ENCODE data around the gene GSK3B. TPM values are rescaled to one million over a fixed set of nuclear protein-coding genes. Genes with fewer than 3 reads are reported as not detected.

The GSK3B gene
- total RNA-seq, 1 donor from 2014 or later = 60.8 TPM

DNA sequence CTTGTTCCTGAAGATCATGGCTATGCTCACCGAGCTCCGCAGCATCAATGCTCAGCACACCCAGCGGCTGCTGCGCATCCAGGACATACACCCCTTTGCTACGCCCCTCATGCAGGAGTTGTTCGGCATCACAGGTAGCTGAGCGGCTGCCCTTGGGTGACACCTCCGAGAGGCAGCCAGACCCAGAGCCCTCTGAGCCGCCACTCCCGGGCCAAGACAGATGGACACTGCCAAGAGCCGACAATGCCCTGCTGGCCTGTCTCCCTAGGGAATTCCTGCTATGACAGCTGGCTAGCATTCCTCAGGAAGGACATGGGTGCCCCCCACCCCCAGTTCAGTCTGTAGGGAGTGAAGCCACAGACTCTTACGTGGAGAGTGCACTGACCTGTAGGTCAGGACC is 277.2 kb downstream of the GSK3B start:
- FAIRE-seq = no peak
- no peaks in the 10 kb centered on the region for H3K27me3 ChIP-seq (ENCODE audit: control insufficient read depth, insufficient read depth, low read length)
- no peak overlapping the region for H3K4me3 ChIP-seq (ENCODE audit: low read depth, low read length)
- DNase-seq (ENCODE audit: low read depth) = no peak
- TF ChIP-seq CTCF (IDR thresholded peaks at IDR 0.05; ENCODE audit: insufficient read depth, low read length, severe bottlenecking) = no peak
- no peaks in the 10 kb centered on the region for H3K36me3 ChIP-seq (ENCODE audit: control insufficient read depth, insufficient read depth, low read length)

DNA sequence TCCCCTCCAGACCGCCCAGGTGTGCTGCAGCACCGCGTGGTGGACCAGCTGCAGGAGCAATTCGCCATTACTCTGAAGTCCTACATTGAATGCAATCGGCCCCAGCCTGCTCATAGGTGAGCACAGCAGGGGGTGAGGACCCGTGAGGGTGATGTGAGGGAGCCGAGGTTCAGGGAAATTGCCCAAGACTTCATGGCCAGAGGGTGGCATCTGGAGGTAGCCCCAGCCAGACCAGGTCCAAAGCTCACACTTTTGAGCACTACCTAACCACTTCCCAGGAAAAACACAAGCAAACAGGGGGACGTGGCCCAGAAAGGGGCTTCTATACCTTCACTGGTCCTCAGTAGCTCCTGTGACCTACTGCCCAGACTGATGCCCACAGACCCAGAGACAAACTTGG is 278.5 kb downstream of the GSK3B start:
- no peaks in the 10 kb centered on the region for H3K36me3 ChIP-seq (ENCODE audit: control insufficient read depth, insufficient read depth, low read length)
- DNase-seq (ENCODE audit: low read depth) = no peak
- FAIRE-seq = no peak
- TF ChIP-seq CTCF (IDR thresholded peaks at IDR 0.05; ENCODE audit: insufficient read depth, low read length, severe bottlenecking) = no peak
- no peak overlapping the region for H3K4me3 ChIP-seq (ENCODE audit: low read depth, low read length)
- H3K27me3 ChIP-seq (ENCODE audit: control insufficient read depth, insufficient read depth, low read length) = no peaks in the 10 kb centered on the region

GRCh38 chr3:119812491-119813058 is 281.7 kb downstream of the GSK3B start:
- DNase-seq (ENCODE audit: low read depth) = no peak
- no peak for FAIRE-seq
- Histone ChIP-seq H3K4me3 (ENCODE audit: low read depth, low read length) (no peak overlapping the region), H3K36me3 (ENCODE audit: control insufficient read depth, insufficient read depth, low read length) (no peaks in the 10 kb centered on the region), H3K27me3 (ENCODE audit: control insufficient read depth, insufficient read depth, low read length) (no peaks in the 10 kb centered on the region)
- TF ChIP-seq CTCF (IDR thresholded peaks at IDR 0.05; ENCODE audit: insufficient read depth, low read length, severe bottlenecking) = no peak

- peak overlapping the region; percentile 40 for H3K4me3 ChIP-seq (ENCODE audit: low read depth, low read length)
- no peaks in the 10 kb centered on the region for H3K27me3 ChIP-seq (ENCODE audit: control insufficient read depth, insufficient read depth, low read length)
- FAIRE-seq = no peak
- no peaks in the 10 kb centered on the region for H3K36me3 ChIP-seq (ENCODE audit: control insufficient read depth, insufficient read depth, low read length)
- peak; percentile 51 for TF ChIP-seq CTCF (IDR thresholded peaks at IDR 0.05; ENCODE audit: insufficient read depth, low read length, severe bottlenecking)
- DNase-seq (ENCODE audit: low read depth) = peak; percentile 15
Measured at GRCh38 chr3:119810018-119810435, 284.2 kb downstream of the GSK3B start.

GRCh38 chr3:119809249-119810017 is 284.8 kb downstream of the GSK3B start:
- no peak for DNase-seq (ENCODE audit: low read depth)
- Histone ChIP-seq H3K27me3 (ENCODE audit: control insufficient read depth, insufficient read depth, low read length) (no peaks in the 10 kb centered on the region), H3K36me3 (ENCODE audit: control insufficient read depth, insufficient read depth, low read length) (no peaks in the 10 kb centered on the region), H3K4me3 (ENCODE audit: low read depth, low read length) (peak overlapping the region; percentile 40)
- no peak for FAIRE-seq
- no peak for TF ChIP-seq CTCF (IDR thresholded peaks at IDR 0.05; ENCODE audit: insufficient read depth, low read length, severe bottlenecking)

All from bronchial epithelial cell (primary cell).